Adrenal gland (tissue), 5 donors: ENCODE data around the gene INSM1.

Experiments used
- CTCF ChIP-seq, 6 experiments: fragments of 450-650 bp in 4 of 6; fragments of 200-600 bp in 2 of 6; sonication (generic) in 1 of 6; IDR thresholded peaks; 1 replicate in 5 of 6; 2 replicates in 1 of 6; pipeline versions ENCODE4 v1.5.1 to v1.8.0; 2016 to 2021; ENCODE audit warnings: antibody characterized with exemption in 6 of 6, mild to moderate bottlenecking in 2 of 6, moderate library complexity in 1 of 6
- POLR2A ChIP-seq, 2 donors: fragments of 450-650 bp; IDR thresholded peaks; one replicate each; pipeline ENCODE4 v1.6.1; 2017; ENCODE audit warnings: antibody characterized with exemption in 2 of 2, mild to moderate bottlenecking in 2 of 2, moderate library complexity in 1 of 2
- donor health status: DM: no; HTN: no; CAD: no.

- no peak for TF ChIP-seq CTCF (IDR thresholded peaks at IDR 0.05)
- no peak for TF ChIP-seq POLR2A (IDR thresholded peaks at IDR 0.05)
Observed at GRCh38 chr20:20344476-20344875, 23.4 kb upstream of the INSM1 start.
